ENCODE measurements around the gene ZMIZ1. TPM values are rescaled to one million over a fixed set of nuclear protein-coding genes. Genes with fewer than 3 reads are reported as not detected.

ZMIZ1 gene
- total RNA-seq, 1 experiment from 2014 or later: 28.4 TPM

DNA sequence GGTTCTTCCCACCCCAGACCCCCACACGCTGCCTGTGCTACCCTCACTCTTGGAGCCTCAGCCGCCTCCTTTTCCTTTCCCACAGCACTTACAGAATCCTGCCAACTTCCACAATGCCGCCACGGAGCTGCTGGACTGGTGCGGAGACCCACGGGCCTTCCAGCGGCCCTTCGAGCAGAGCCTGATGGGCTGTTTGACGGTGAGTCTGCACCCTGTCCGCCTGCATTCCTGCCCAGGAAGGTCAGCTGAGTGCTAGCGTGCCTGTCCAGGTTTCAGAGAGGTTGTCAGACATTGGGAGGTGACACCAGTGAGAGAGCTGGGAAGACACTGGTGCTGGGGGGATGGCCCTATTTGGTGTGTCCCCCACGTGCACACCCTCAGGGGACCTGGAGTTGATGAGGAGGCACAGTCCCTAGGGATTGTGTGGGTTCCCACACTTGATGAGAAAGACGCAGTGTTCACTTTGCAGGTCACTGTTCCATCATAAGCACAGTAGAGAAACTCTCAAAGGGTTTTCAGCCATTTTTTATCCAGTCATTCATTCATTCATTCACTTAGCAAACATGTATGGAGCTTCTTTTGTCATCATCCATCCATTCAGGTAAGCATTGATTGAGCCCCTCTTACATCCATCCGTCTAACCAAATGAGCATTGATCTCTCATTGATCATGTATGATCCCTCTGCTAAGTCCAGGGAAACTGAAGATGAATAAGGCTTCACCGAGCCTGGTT, 139.7 kb downstream of the ZMIZ1 start:
- intact Hi-C loops (cut with micrococcal nuclease): no loop called here
- ChIA-PET POLR2A (no interaction called here), CTCF (no interaction called here), RAD21 (ENCODE audit: low non-redundant PET in 1 of 2, low total read pairs in 2 of 2, uncharacterized antibody in 2 of 2, unreplicated experiment in 2 of 2) (no interaction called here)
- H3K79me2 ChIP-seq (ENCODE audit: insufficient read depth, low read length): no peaks in the 10 kb centered on the region
- no peak overlapping the region for H2AFZ ChIP-seq (ENCODE audit: low read depth, low read length, poor library complexity, severe bottlenecking)
- H4K20me1 ChIP-seq (ENCODE audit: insufficient read depth): no peaks in the 10 kb centered on the region
- TF ChIP-seq TCF7L2 (IDR thresholded peaks at IDR 0.05; ENCODE audit: borderline replicate concordance, extremely low read depth, insufficient read depth, insufficient read length): no peak
- TF ChIP-seq, protein P1, sequence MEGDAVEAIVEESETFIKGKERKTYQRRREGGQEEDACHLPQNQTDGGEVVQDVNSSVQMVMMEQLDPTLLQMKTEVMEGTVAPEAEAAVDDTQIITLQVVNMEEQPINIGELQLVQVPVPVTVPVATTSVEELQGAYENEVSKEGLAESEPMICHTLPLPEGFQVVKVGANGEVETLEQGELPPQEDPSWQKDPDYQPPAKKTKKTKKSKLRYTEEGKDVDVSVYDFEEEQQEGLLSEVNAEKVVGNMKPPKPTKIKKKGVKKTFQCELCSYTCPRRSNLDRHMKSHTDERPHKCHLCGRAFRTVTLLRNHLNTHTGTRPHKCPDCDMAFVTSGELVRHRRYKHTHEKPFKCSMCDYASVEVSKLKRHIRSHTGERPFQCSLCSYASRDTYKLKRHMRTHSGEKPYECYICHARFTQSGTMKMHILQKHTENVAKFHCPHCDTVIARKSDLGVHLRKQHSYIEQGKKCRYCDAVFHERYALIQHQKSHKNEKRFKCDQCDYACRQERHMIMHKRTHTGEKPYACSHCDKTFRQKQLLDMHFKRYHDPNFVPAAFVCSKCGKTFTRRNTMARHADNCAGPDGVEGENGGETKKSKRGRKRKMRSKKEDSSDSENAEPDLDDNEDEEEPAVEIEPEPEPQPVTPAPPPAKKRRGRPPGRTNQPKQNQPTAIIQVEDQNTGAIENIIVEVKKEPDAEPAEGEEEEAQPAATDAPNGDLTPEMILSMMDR (IDR thresholded peaks at IDR 0.05 in 2 of 3, conservative IDR thresholded peaks at IDR 0.05 in 1 of 3; ENCODE audit: borderline replicate concordance in 1 of 3, insufficient read depth in 1 of 3, low read depth in 2 of 3, low read length in 2 of 3): no peak
- no peak for TF ChIP-seq FOSL1 (IDR thresholded peaks at IDR 0.05; ENCODE audit: low read depth)
- TF ChIP-seq, protein P2, sequence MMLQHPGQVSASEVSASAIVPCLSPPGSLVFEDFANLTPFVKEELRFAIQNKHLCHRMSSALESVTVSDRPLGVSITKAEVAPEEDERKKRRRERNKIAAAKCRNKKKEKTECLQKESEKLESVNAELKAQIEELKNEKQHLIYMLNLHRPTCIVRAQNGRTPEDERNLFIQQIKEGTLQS (IDR thresholded peaks at IDR 0.05): no peak
- TF ChIP-seq ELF1 (IDR thresholded peaks at IDR 0.05; ENCODE audit: borderline replicate concordance, low read depth): no peak
- TF ChIP-seq EZH2phosphoT487 (IDR thresholded peaks at IDR 0.05; ENCODE audit: borderline replicate concordance): no peak
- no peaks in the 10 kb centered on the region for H3K9me2 ChIP-seq (ENCODE audit: insufficient read depth)
- BruUV-seq (replicated peaks): no TSS peak
- no peak overlapping the region for H3K9ac ChIP-seq (ENCODE audit: low read length)
- no peak overlapping the region for H3K4me3 ChIP-seq (replicated peaks in 1 of 2; ENCODE audit: low read depth in 1 of 2, low read length in 2 of 2)
- ATAC-seq: no peak
- H3K36me3 ChIP-seq (ENCODE audit: control insufficient read depth in 1 of 2, insufficient read depth in 2 of 2, low read length in 2 of 2): peaks cover under 1 to 3% of the 10 kb centered on the region in 2 experiments; a peak in 2 of 4 replicates
- no peaks in the 10 kb centered on the region for H3K27me3 ChIP-seq (ENCODE audit: insufficient read depth, low read length)
- no peak overlapping the region for H3K4me2 ChIP-seq (ENCODE audit: low read length)
- no peak overlapping the region for H3K27ac ChIP-seq (ENCODE audit: low read depth, low read length)
- H3K9me3 ChIP-seq (ENCODE audit: control insufficient read depth in 1 of 2, insufficient read depth in 1 of 2, low read depth in 1 of 2, low read length in 2 of 2): no peaks in the 10 kb centered on the region
- no peaks in the 10 kb centered on the region for H3K4me1 ChIP-seq (ENCODE audit: control insufficient read depth in 1 of 2, insufficient read depth in 2 of 2, low read length in 2 of 2)
- no peak for DNase-seq (ENCODE audit: low read depth, low spot score)

DNA sequence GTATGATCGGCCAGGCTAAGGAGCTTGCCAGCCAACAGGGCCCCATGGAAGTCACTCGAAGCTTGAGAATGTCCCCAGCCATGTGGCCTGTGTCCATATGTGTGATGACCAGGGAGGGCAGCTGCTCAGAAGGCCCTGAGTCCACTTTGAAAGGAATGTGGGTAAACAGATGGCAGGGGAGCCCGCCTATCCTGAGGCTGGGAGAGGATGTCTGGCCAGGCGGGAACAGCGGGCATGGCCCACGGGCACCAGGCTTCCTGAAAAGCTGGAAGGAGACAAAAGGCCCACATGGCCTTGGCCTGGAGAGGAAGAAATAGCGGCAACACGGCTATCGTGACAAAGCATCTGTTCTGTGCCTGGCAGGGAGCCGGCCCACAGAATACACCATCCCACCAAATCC, 140.6 kb downstream of the ZMIZ1 start:
- no peaks in the 10 kb centered on the region for H3K9me3 ChIP-seq (ENCODE audit: control insufficient read depth in 1 of 2, insufficient read depth in 1 of 2, low read depth in 1 of 2, low read length in 2 of 2)
- no peaks in the 10 kb centered on the region for H4K20me1 ChIP-seq (ENCODE audit: insufficient read depth)
- no peak for ATAC-seq
- intact Hi-C loops (cut with micrococcal nuclease): no loop called here
- no peak overlapping the region for H3K4me2 ChIP-seq (ENCODE audit: low read length)
- RAD21 ChIA-PET (ENCODE audit: low non-redundant PET in 1 of 2, low total read pairs in 2 of 2, uncharacterized antibody in 2 of 2, unreplicated experiment in 2 of 2): no interaction called here
- DNase-seq (ENCODE audit: low read depth, low spot score): no peak
- H3K9ac ChIP-seq (ENCODE audit: low read length): no peak overlapping the region
- no peaks in the 10 kb centered on the region for H3K4me1 ChIP-seq (ENCODE audit: control insufficient read depth in 1 of 2, insufficient read depth in 2 of 2, low read length in 2 of 2)
- POLR2A ChIA-PET: no interaction called here
- H3K79me2 ChIP-seq (ENCODE audit: insufficient read depth, low read length): no peaks in the 10 kb centered on the region
- H3K27ac ChIP-seq (ENCODE audit: low read depth, low read length): no peak overlapping the region
- H3K9me2 ChIP-seq (ENCODE audit: insufficient read depth): no peaks in the 10 kb centered on the region
- no TSS peak for BruUV-seq (replicated peaks)
- peaks cover 0 to 3% of the 10 kb centered on the region in 2 experiments; a peak in 2 of 4 replicates for H3K36me3 ChIP-seq (ENCODE audit: control insufficient read depth in 1 of 2, insufficient read depth in 2 of 2, low read length in 2 of 2)
- CTCF ChIA-PET: no interaction called here
- no peaks in the 10 kb centered on the region for H3K27me3 ChIP-seq (ENCODE audit: insufficient read depth, low read length)
- no peak overlapping the region for H3K4me3 ChIP-seq (replicated peaks in 1 of 2; ENCODE audit: low read depth in 1 of 2, low read length in 2 of 2)
- H2AFZ ChIP-seq (ENCODE audit: low read depth, low read length, poor library complexity, severe bottlenecking): no peak overlapping the region
- TF ChIP-seq CBX3 (IDR thresholded peaks at IDR 0.05; ENCODE audit: low read depth): no peak
- TF ChIP-seq, protein P3, sequence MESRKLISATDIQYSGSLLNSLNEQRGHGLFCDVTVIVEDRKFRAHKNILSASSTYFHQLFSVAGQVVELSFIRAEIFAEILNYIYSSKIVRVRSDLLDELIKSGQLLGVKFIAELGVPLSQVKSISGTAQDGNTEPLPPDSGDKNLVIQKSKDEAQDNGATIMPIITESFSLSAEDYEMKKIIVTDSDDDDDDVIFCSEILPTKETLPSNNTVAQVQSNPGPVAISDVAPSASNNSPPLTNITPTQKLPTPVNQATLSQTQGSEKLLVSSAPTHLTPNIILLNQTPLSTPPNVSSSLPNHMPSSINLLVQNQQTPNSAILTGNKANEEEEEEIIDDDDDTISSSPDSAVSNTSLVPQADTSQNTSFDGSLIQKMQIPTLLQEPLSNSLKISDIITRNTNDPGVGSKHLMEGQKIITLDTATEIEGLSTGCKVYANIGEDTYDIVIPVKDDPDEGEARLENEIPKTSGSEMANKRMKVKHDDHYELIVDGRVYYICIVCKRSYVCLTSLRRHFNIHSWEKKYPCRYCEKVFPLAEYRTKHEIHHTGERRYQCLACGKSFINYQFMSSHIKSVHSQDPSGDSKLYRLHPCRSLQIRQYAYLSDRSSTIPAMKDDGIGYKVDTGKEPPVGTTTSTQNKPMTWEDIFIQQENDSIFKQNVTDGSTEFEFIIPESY (IDR thresholded peaks at IDR 0.05; ENCODE audit: extremely low read depth, insufficient replicate concordance, low read length): no peak
- no peak for TF ChIP-seq EZH2phosphoT487 (IDR thresholded peaks at IDR 0.05; ENCODE audit: borderline replicate concordance)
- TF ChIP-seq RAD21 (IDR thresholded peaks at IDR 0.05; ENCODE audit: low read depth): no peak
- TF ChIP-seq EGR1 (IDR thresholded peaks at IDR 0.05; ENCODE audit: low read depth): no peak
- TF ChIP-seq, protein P1 (IDR thresholded peaks at IDR 0.05 in 2 of 3, conservative IDR thresholded peaks at IDR 0.05 in 1 of 3; ENCODE audit: borderline replicate concordance in 1 of 3, insufficient read depth in 1 of 3, low read depth in 2 of 3, low read length in 2 of 3): no peak
- TF ChIP-seq POLR2AphosphoS5 (IDR thresholded peaks at IDR 0.05; ENCODE audit: low read depth, low read length): no peak
- no peak for TF ChIP-seq POLR2A (IDR thresholded peaks at IDR 0.05; ENCODE audit: borderline replicate concordance, extremely low read depth, insufficient read depth, insufficient read length)
